GM12878 (cell line): ENCODE measurements around the gene KDM2A. TPM values are rescaled to one million over a fixed set of nuclear protein-coding genes. Genes with fewer than 3 reads are reported as not detected.

Experiments used
- ATAC-seq: fragments of 200-7000 bp; cut with Tn5 transposase; 3 replicates; pipeline ENCODE4 v1.9.1; 2020; ENCODE audit warnings: mild to moderate bottlenecking, moderate library complexity
- BruUV-seq: library from RNA; stranded (reverse); fragments of 400-500 nt; replicated peaks from 2 replicates; lab custom pipeline; 2021; lab: Mats Ljungman, UMichigan
- CTCF ChIA-PET: fragments of 300-600 bp; sonication (Branson Sonifier 250); formaldehyde crosslinking; extraction: SDS; loops from one replicate; lab custom pipeline; 2021; ENCODE audit warnings: inconsistent platforms; lab: Yijun Ruan, JAX
- POLR2A ChIA-PET: fragments of 350-600 bp; formaldehyde crosslinking; extraction: SDS; loops from one replicate; lab custom pipeline; 2021; ENCODE audit warnings: inconsistent platforms; lab: Charles Lee
- RAD21 ChIA-PET: fragments of 300-600 bp; sonication (Branson Sonifier 250); formaldehyde crosslinking; loops from one replicate; lab custom pipeline; 2023; ENCODE audit warnings: antibody characterized with exemption; ENCODE audit not compliant: unreplicated experiment; lab: Charles Lee
- SMC1A ChIA-PET: fragments of 300-600 bp; sonication (Branson Sonifier 250); formaldehyde crosslinking; loops from one replicate; lab custom pipeline; 2023; ENCODE audit not compliant: unreplicated experiment, uncharacterized antibody; lab: Charles Lee
- DNase-seq: peaks from one replicate; pipeline ENCODE4 v3.0.0-alpha.2; 2011; ENCODE audit warnings: low read depth, low spot score
- FAIRE-seq: peaks from 3 replicates; lab custom pipeline; 2011; peaks lifted over from hg19 to GRCh38; lab: Jason Lieb, UNC
- H2AFZ ChIP-seq: 2 replicates; pipeline ENCODE4 v1.6.0; 2011; ENCODE audit warnings: low read depth, low read length, control low read depth; ENCODE audit not compliant: control insufficient read depth
- H3K27ac ChIP-seq: 2 replicates; pipeline ENCODE4 v1.5.1; 2011; ENCODE audit warnings: control low read depth; ENCODE audit not compliant: control insufficient read depth, insufficient read depth
- H3K27me3 ChIP-seq, 2 experiments: replicated peaks in 1 of 2; 2 replicates each; pipeline versions ENCODE4 v1.6.0 to v1.6.1; 2011; ENCODE audit warnings: low read length in 1 of 2; ENCODE audit not compliant: control insufficient read depth in 2 of 2, insufficient read depth in 2 of 2
- H3K36me3 ChIP-seq, 2 experiments: 2 replicates each; pipeline ENCODE4 v1.5.1; 2011; ENCODE audit warnings: low read length in 1 of 2; ENCODE audit not compliant: control insufficient read depth in 2 of 2, insufficient read depth in 2 of 2
- H3K4me1 ChIP-seq: 2 replicates; pipeline ENCODE4 v1.6.1; 2011; ENCODE audit warnings: mild to moderate bottlenecking, low read length, moderate library complexity, mixed read lengths; ENCODE audit not compliant: control insufficient read depth, insufficient read depth
- H3K4me2 ChIP-seq: 2 replicates; pipeline ENCODE4 v1.6.0; 2011; ENCODE audit warnings: control low read depth; ENCODE audit not compliant: control insufficient read depth, insufficient read depth
- H3K4me3 ChIP-seq: fragments of 200-600 bp; sonication (generic); 2 replicates; pipeline ENCODE4 v1.5.1; 2016
- H3K79me2 ChIP-seq: 2 replicates; pipeline ENCODE4 v1.6.0; 2011; ENCODE audit warnings: low read length; ENCODE audit not compliant: control insufficient read depth, insufficient read depth
- H3K9ac ChIP-seq: 2 replicates; pipeline ENCODE4 v1.8.0; 2011; ENCODE audit warnings: low read length, control low read depth, mixed read lengths; ENCODE audit not compliant: control insufficient read depth, insufficient read depth
- H3K9me3 ChIP-seq: replicated peaks from 3 replicates; pipeline ENCODE4 v1.5.1; 2011; ENCODE audit warnings: mild to moderate bottlenecking, low read length; ENCODE audit not compliant: control insufficient read depth, insufficient read depth
- H4K20me1 ChIP-seq: 2 replicates; pipeline ENCODE4 v1.6.0; 2011; ENCODE audit not compliant: control insufficient read depth, insufficient read depth
- CBX5 ChIP-seq: sonication (generic); IDR thresholded peaks from 2 replicates; pipeline ENCODE4 v1.6.1; 2016; ENCODE audit warnings: low read depth, moderate library complexity, mild to moderate bottlenecking, inconsistent platforms
- IRF4 ChIP-seq: IDR thresholded peaks from 2 replicates; pipeline ENCODE4 v1.6.1; 2011; ENCODE audit warnings: low read depth, low read length
- MEF2B ChIP-seq: fragments of 450-650 bp; IDR thresholded peaks from 2 replicates; pipeline ENCODE4 v1.6.1; 2018; ENCODE audit warnings: mild to moderate bottlenecking, moderate library complexity; ENCODE audit not compliant: partially characterized antibody, poor library complexity, severe bottlenecking
- MYC ChIP-seq: IDR thresholded peaks from 2 replicates; pipeline ENCODE4 v1.6.1; 2011; ENCODE audit warnings: mild to moderate bottlenecking, low read length, moderate library complexity, inconsistent platforms; ENCODE audit not compliant: insufficient read depth, insufficient replicate concordance, insufficient read length, severe bottlenecking
- PAX5 ChIP-seq: IDR thresholded peaks from 2 replicates; pipeline ENCODE4 v1.6.1; 2011; ENCODE audit warnings: low read depth, low read length, borderline replicate concordance
- WGBS: methylation state at CpG from one replicate; pipeline ENCODE4 v1.1.6; 2016; ENCODE audit warnings: low lambda C conversion rate; ENCODE audit not compliant: insufficient replicate concordance, insufficient coverage; ENCODE audit errors: missing lambda C conversion rate; 5-methylcytosine and 5-hydroxymethylcytosine counted together
- in situ Hi-C: fragments of 300-500 bp; cut with MboI; formaldehyde crosslinking; loops from 9 replicates; pipeline ENCODE4 v1.14.3; 2018; ENCODE audit warnings: mixed read lengths
- intact Hi-C: fragments of 100-400 bp; cut with micrococcal nuclease; formaldehyde crosslinking; loops from one replicate; pipeline ENCODE4 v1.14.2; 2022; ENCODE audit not compliant: unreplicated experiment
- polyA plus RNA-seq, 11 experiments: library from polyadenylated mRNA; depleted of rRNA in 4 of 11; unstranded in 6 of 11; stranded (reverse) in 5 of 11; fragments of >200 nt; fragmentation: Nextera tagmentation in 4 of 11; fragmentation: Illumina TruSeq in 1 of 11; extraction: Ambion mirVana in 4 of 11; extraction: Trizol in 1 of 11; gene quantifications; 1 replicate in 1 of 11; 2 replicates in 10 of 11; pipeline versions ENCODE4 v1.2.1 to v1.2.3, GENCODE V29; 2011 to 2016; ENCODE audit warnings: inconsistent platforms in 2 of 11, missing spikeins in 2 of 11, low read depth in 1 of 11
- total RNA-seq, 4 experiments: library from RNA; depleted of rRNA in 3 of 4; stranded (reverse); fragments of >200 nt in 3 of 4; fragmentation: Illumina TruSeq in 1 of 4; extraction: Trizol in 1 of 4; gene quantifications; 2 replicates each; pipeline versions ENCODE4 v1.2.1 to v1.2.3, GENCODE V29; 2013 to 2021

The KDM2A gene
- total and polyA plus RNA-seq, 10 of the 15 experiments (the other 5 are each of a cell fraction or from before 2014, with no cell fraction given): 10.5 to 69.3 (median 41.6) TPM

- TF ChIP-seq CBX5 (no peak), IRF4 (no peak), MYC (no peak), MEF2B (no peak)
- Histone ChIP-seq H2AFZ (no peak overlapping the region), H3K27ac (no peak overlapping the region), H3K9ac (no peak overlapping the region), H3K9me3 (no peaks in the 10 kb centered on the region), H3K4me2 (no peak overlapping the region), H4K20me1 (no peaks in the 10 kb centered on the region), H3K4me1 (no peaks in the 10 kb centered on the region), H3K79me2 (no peaks in the 10 kb centered on the region), H3K27me3 (no peaks in the 10 kb centered on the region), H3K4me3 (no peak overlapping the region), H3K36me3 (peaks cover 0 to 2% of the 10 kb centered on the region in 2 experiments; a peak in 2 of 4 replicates)
- RAD21 ChIA-PET: interaction anchor here (0.6 kb wide), 1 partner anchor 94 kb away, joined by 4 read pairs; no protein-coding TSS in a partner anchor
- POLR2A ChIA-PET: no interaction called here
- FAIRE-seq: no peak
- ATAC-seq: no peak
- in situ Hi-C loops (no loop called here), intact Hi-C loops (no loop called here)
- no TSS peak for BruUV-seq
- CTCF ChIA-PET: interaction anchor here (1.3 kb wide), 1 partner anchor 10 kb away, joined by 4 read pairs; no protein-coding TSS in a partner anchor
- SMC1A ChIA-PET: no interaction called here
- 81% methylated on average over 19 of the region's 19 CpGs for WGBS
- DNase-seq: no peak
These were observed 187.9 kb downstream of the KDM2A start for GRCh38 chr11:67306769-67307544.

DNA sequence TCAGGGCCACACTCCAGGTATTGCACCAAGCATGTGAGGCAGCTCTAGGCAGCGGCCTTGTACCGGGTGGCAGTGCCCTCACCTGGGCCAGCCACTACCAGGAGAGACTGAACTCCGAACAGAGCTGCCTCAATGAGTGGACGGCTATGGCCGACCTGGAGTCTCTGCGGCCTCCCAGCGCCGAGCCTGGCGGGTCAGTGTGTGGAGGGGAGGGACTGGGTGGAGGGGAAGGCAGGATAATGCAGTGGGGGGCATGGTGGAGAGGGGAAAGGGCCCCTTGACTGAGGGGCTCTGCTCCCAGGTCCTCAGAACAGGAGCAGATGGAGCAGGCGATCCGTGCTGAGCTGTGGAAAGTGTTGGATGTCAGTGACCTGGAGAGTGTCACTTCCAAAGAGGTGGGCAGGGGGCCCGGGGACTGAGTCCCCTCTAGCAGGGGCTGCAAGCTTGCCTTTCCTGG lies 188.5 kb downstream of the KDM2A start:
- H3K9me3 ChIP-seq: no peaks in the 10 kb centered on the region
- H3K9ac ChIP-seq: no peak overlapping the region
- H2AFZ ChIP-seq: no peak overlapping the region
- H3K27ac ChIP-seq: no peak overlapping the region
- ATAC-seq: no peak
- WGBS: 71% methylated on average over 12 of the region's 12 CpGs
- H3K4me2 ChIP-seq: no peak overlapping the region
- no peak overlapping the region for H3K4me3 ChIP-seq
- intact Hi-C loops: no loop called here
- H3K79me2 ChIP-seq: no peaks in the 10 kb centered on the region
- SMC1A ChIA-PET: no interaction called here
- CTCF ChIA-PET: interaction anchor here (1.3 kb wide), 1 partner anchor 10 kb away, joined by 4 read pairs; no protein-coding TSS in a partner anchor
- POLR2A ChIA-PET: no interaction called here
- in situ Hi-C loops: no loop called here
- no peaks in the 10 kb centered on the region for H3K27me3 ChIP-seq
- no peak for TF ChIP-seq PAX5
- TF ChIP-seq, all 136 proteins: peak for 0
- no TSS peak for BruUV-seq
- Histone ChIP-seq H3K36me3 (no peaks in the 10 kb centered on the region; a peak in 1 of 4 replicates), H4K20me1 (no peaks in the 10 kb centered on the region), H3K4me1 (no peaks in the 10 kb centered on the region)
- DNase-seq: no peak
- FAIRE-seq: no peak
- RAD21 ChIA-PET: no interaction called here

Other genes starting within 250 kb of the KDM2A start
Only the 7 nearest of the 8 such genes appear.
- 3.8 and 4.7 TPM in 2 replicates for gene PC, start 160.9 kb upstream of the KDM2A start, total RNA-seq (2014; rRNA removed)
- 2.0 and 2.7 TPM in 2 replicates for gene PC, start 160.9 kb upstream of the KDM2A start, total RNA-seq (2014; rRNA removed; fragmentation: Illumina TruSeq; extraction: Trizol)
- gene PC, start 160.9 kb upstream of the KDM2A start, total RNA-seq (2021): 9.6 and 9.7 TPM in 2 replicates
- 0.22 TPM in 1 of 2 replicates, not detected in the other for gene PC, start 160.9 kb upstream of the KDM2A start, polyA plus RNA-seq (2011; rRNA removed)
- 0.46 and 4.2 TPM in 2 replicates for gene PC, start 160.9 kb upstream of the KDM2A start, polyA plus RNA-seq (2014; fragmentation: Illumina TruSeq; extraction: Trizol)
- gene PC, start 160.9 kb upstream of the KDM2A start, polyA plus RNA-seq (2014; fragmentation: Nextera tagmentation; extraction: Ambion mirVana): under 1 TPM; 0.26 to 0.79 TPM
- gene PC, start 160.9 kb upstream of the KDM2A start, polyA plus RNA-seq (2014; rRNA removed): 4.7 and 5.0 TPM in 2 replicates
- 10 to 100 TPM in 1 of 2 experiments, 1 to 10 TPM in 1; 9.5 to 10.3 TPM for gene PC, start 160.9 kb upstream of the KDM2A start, polyA plus RNA-seq (2016; fragmentation: Nextera tagmentation; extraction: Ambion mirVana)
- gene C11orf86, start 144.0 kb upstream of the KDM2A start, total RNA-seq (2014; rRNA removed): not detected in 2 replicates
- gene C11orf86, start 144.0 kb upstream of the KDM2A start, total RNA-seq (2014; rRNA removed; fragmentation: Illumina TruSeq; extraction: Trizol): not detected in 2 replicates
- gene C11orf86, start 144.0 kb upstream of the KDM2A start, total RNA-seq (2021): not detected in 2 replicates
- gene C11orf86, start 144.0 kb upstream of the KDM2A start, polyA plus RNA-seq (2011; rRNA removed): not detected in 2 replicates
- not detected in 2 replicates for gene C11orf86, start 144.0 kb upstream of the KDM2A start, polyA plus RNA-seq (2014; fragmentation: Illumina TruSeq; extraction: Trizol)
- not detected for gene C11orf86, start 144.0 kb upstream of the KDM2A start, polyA plus RNA-seq (2014; fragmentation: Nextera tagmentation; extraction: Ambion mirVana)
- not detected in 2 replicates for gene C11orf86, start 144.0 kb upstream of the KDM2A start, polyA plus RNA-seq (2014; rRNA removed)
- not detected for gene C11orf86, start 144.0 kb upstream of the KDM2A start, polyA plus RNA-seq (2016; fragmentation: Nextera tagmentation; extraction: Ambion mirVana)
- gene SYT12, start 96.1 kb upstream of the KDM2A start, total RNA-seq (2014; rRNA removed): 2.0 and 2.3 TPM in 2 replicates
- 0.78 and 1.1 TPM in 2 replicates for gene SYT12, start 96.1 kb upstream of the KDM2A start, total RNA-seq (2014; rRNA removed; fragmentation: Illumina TruSeq; extraction: Trizol)
- gene SYT12, start 96.1 kb upstream of the KDM2A start, total RNA-seq (2021): 1.4 and 1.6 TPM in 2 replicates
- gene SYT12, start 96.1 kb upstream of the KDM2A start, polyA plus RNA-seq (2011; rRNA removed): not detected in 2 replicates
- gene SYT12, start 96.1 kb upstream of the KDM2A start, polyA plus RNA-seq (2014; fragmentation: Illumina TruSeq; extraction: Trizol): 0.06 and 0.65 TPM in 2 replicates
- under 1 TPM; 0.02 to 0.11 TPM for gene SYT12, start 96.1 kb upstream of the KDM2A start, polyA plus RNA-seq (2014; fragmentation: Nextera tagmentation; extraction: Ambion mirVana)
- 1.3 and 1.4 TPM in 2 replicates for gene SYT12, start 96.1 kb upstream of the KDM2A start, polyA plus RNA-seq (2014; rRNA removed)
- under 1 TPM; 0.59 to 0.84 TPM for gene SYT12, start 96.1 kb upstream of the KDM2A start, polyA plus RNA-seq (2016; fragmentation: Nextera tagmentation; extraction: Ambion mirVana)
- 2.1 and 2.7 TPM in 2 replicates for gene RHOD, start 62.4 kb upstream of the KDM2A start, total RNA-seq (2014; rRNA removed)
- 0.72 and 0.83 TPM in 2 replicates for gene RHOD, start 62.4 kb upstream of the KDM2A start, total RNA-seq (2014; rRNA removed; fragmentation: Illumina TruSeq; extraction: Trizol)
- 2.2 and 2.6 TPM in 2 replicates for gene RHOD, start 62.4 kb upstream of the KDM2A start, total RNA-seq (2021)
- 0.12 TPM in 1 of 2 replicates, not detected in the other for gene RHOD, start 62.4 kb upstream of the KDM2A start, polyA plus RNA-seq (2011; rRNA removed)
- gene RHOD, start 62.4 kb upstream of the KDM2A start, polyA plus RNA-seq (2014; fragmentation: Illumina TruSeq; extraction: Trizol): 0.17 and 0.84 TPM in 2 replicates
- under 1 TPM in 1 of 2 experiments, not detected in 1; 0.15 TPM for gene RHOD, start 62.4 kb upstream of the KDM2A start, polyA plus RNA-seq (2014; fragmentation: Nextera tagmentation; extraction: Ambion mirVana)
- 2.6 and 3.7 TPM in 2 replicates for gene RHOD, start 62.4 kb upstream of the KDM2A start, polyA plus RNA-seq (2014; rRNA removed)
- 1 to 10 TPM; 1.9 to 2.0 TPM for gene RHOD, start 62.4 kb upstream of the KDM2A start, polyA plus RNA-seq (2016; fragmentation: Nextera tagmentation; extraction: Ambion mirVana)
- gene GRK2, start 147.2 kb downstream of the KDM2A start, total RNA-seq (2014; rRNA removed): 135 and 140 TPM in 2 replicates
- 50.3 and 54.9 TPM in 2 replicates for gene GRK2, start 147.2 kb downstream of the KDM2A start, total RNA-seq (2014; rRNA removed; fragmentation: Illumina TruSeq; extraction: Trizol)
- 152 and 160 TPM in 2 replicates for gene GRK2, start 147.2 kb downstream of the KDM2A start, total RNA-seq (2021)
- 52.4 and 77.2 TPM in 2 replicates for gene GRK2, start 147.2 kb downstream of the KDM2A start, polyA plus RNA-seq (2011; rRNA removed)
- gene GRK2, start 147.2 kb downstream of the KDM2A start, polyA plus RNA-seq (2014; fragmentation: Illumina TruSeq; extraction: Trizol): 44.5 and 90.0 TPM in 2 replicates
- gene GRK2, start 147.2 kb downstream of the KDM2A start, polyA plus RNA-seq (2014; fragmentation: Nextera tagmentation; extraction: Ambion mirVana): 1 to 10 TPM; 1.0 to 1.3 TPM
- gene GRK2, start 147.2 kb downstream of the KDM2A start, polyA plus RNA-seq (2014; rRNA removed): 142 and 155 TPM in 2 replicates
- gene GRK2, start 147.2 kb downstream of the KDM2A start, polyA plus RNA-seq (2016; fragmentation: Nextera tagmentation; extraction: Ambion mirVana): 10 to 100 TPM; 31.5 to 34.5 TPM
- 36.7 and 39.5 TPM in 2 replicates for gene ANKRD13D, start 170.0 kb downstream of the KDM2A start, total RNA-seq (2014; rRNA removed)
- gene ANKRD13D, start 170.0 kb downstream of the KDM2A start, total RNA-seq (2014; rRNA removed; fragmentation: Illumina TruSeq; extraction: Trizol): 20.8 and 21.1 TPM in 2 replicates
- gene ANKRD13D, start 170.0 kb downstream of the KDM2A start, total RNA-seq (2021): 45.2 and 54.1 TPM in 2 replicates
- 13.2 and 25.2 TPM in 2 replicates for gene ANKRD13D, start 170.0 kb downstream of the KDM2A start, polyA plus RNA-seq (2011; rRNA removed)
- gene ANKRD13D, start 170.0 kb downstream of the KDM2A start, polyA plus RNA-seq (2014; fragmentation: Illumina TruSeq; extraction: Trizol): 6.7 and 18.4 TPM in 2 replicates
- gene ANKRD13D, start 170.0 kb downstream of the KDM2A start, polyA plus RNA-seq (2014; fragmentation: Nextera tagmentation; extraction: Ambion mirVana): 1 to 10 TPM; 2.0 to 5.9 TPM
- gene ANKRD13D, start 170.0 kb downstream of the KDM2A start, polyA plus RNA-seq (2014; rRNA removed): 56.2 and 58.8 TPM in 2 replicates
- gene ANKRD13D, start 170.0 kb downstream of the KDM2A start, polyA plus RNA-seq (2016; fragmentation: Nextera tagmentation; extraction: Ambion mirVana): 10 to 100 TPM; 18.4 to 22.0 TPM
- 0.11 and 0.73 TPM in 2 replicates for gene SSH3, start 184.3 kb downstream of the KDM2A start, total RNA-seq (2014; rRNA removed)
- gene SSH3, start 184.3 kb downstream of the KDM2A start, total RNA-seq (2014; rRNA removed; fragmentation: Illumina TruSeq; extraction: Trizol): 0.18 and 0.23 TPM in 2 replicates
- 0.80 and 1.7 TPM in 2 replicates for gene SSH3, start 184.3 kb downstream of the KDM2A start, total RNA-seq (2021)
- 0.05 and 0.10 TPM in 2 replicates for gene SSH3, start 184.3 kb downstream of the KDM2A start, polyA plus RNA-seq (2011; rRNA removed)
- 0.08 and 0.21 TPM in 2 replicates for gene SSH3, start 184.3 kb downstream of the KDM2A start, polyA plus RNA-seq (2014; fragmentation: Illumina TruSeq; extraction: Trizol)
- not detected for gene SSH3, start 184.3 kb downstream of the KDM2A start, polyA plus RNA-seq (2014; fragmentation: Nextera tagmentation; extraction: Ambion mirVana)
- gene SSH3, start 184.3 kb downstream of the KDM2A start, polyA plus RNA-seq (2014; rRNA removed): 0.83 and 0.94 TPM in 2 replicates
- under 1 TPM in 1 of 2 experiments, not detected in 1; 0.28 TPM for gene SSH3, start 184.3 kb downstream of the KDM2A start, polyA plus RNA-seq (2016; fragmentation: Nextera tagmentation; extraction: Ambion mirVana)